Stimulated activated CD4-positive, alpha-beta T cell treated with anti-CD3 and anti-CD28 coated beads, Interleukin-4, amount 100 ng/mL, for 1 hour (primary cell): ENCODE results near the gene BOLL.
A peak's percentile ranks its signal among the peaks of the same experiment; 100 is the strongest.
"Not testable (repeated sequence)": the region's sequence is repeated elsewhere in the genome, so short reads cannot be mapped to it uniquely, and the experiment has no call there.

Source experiments
- DNase-seq: peaks from one replicate; pipeline ENCODE4 v3.0.0-alpha.2; 2020

The BOLL gene

GRCh38 chr2:197795277-197795676, 10.2 kb upstream of the BOLL start:
- DNase-seq = no peak

- DNase-seq = no peak
Measured at GRCh38 chr2:197793456-197793855, 8.3 kb upstream of the BOLL start.

DNA sequence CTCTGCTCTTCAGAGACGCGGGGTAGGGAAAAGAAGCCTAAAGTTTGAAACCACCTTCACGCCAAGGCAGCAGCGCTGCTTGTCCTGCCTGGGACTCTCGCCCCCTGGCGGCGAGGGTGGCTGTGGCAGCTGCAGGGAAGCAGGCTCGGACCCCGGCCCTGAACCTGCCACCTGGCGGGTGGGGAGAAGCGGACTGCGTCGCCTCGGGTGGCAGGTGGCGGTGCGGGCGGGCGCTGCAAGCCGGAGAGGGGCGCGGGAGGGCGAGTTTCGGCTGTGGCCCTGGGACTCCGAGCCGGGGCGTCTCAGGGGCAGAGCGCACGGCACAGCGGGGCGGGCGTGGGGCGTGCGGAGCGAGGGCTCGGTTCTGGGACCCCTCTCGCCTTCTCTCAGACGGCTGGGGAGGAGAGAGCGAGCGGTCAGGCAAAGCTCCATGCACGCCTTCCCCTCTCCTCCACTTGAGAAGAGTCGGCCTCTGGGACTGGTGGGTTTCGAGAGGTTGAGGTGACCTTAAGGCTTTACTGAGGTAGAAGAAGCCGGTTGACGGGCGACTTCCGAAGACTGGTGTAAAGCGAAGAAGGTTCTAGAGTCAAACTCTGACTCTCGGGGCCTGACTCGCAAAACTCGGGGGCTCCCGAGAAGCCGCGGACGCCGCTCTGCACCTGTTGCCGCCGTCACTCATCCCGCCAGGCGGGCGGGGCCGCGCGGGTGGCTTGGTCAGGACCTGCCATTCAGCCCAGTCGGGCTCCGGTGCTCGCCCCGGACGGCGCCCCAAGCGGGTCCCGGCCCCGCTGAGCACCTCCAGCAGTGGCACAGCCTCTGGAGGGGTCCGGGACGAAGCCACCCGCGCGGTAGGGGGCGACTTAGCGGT, 1.1 kb upstream of the BOLL start:
- DNase-seq = peak; percentile 67

- no peak for DNase-seq
Measured at GRCh38 chr2:197782126-197782525, 3.0 kb downstream of the BOLL start.

DNA sequence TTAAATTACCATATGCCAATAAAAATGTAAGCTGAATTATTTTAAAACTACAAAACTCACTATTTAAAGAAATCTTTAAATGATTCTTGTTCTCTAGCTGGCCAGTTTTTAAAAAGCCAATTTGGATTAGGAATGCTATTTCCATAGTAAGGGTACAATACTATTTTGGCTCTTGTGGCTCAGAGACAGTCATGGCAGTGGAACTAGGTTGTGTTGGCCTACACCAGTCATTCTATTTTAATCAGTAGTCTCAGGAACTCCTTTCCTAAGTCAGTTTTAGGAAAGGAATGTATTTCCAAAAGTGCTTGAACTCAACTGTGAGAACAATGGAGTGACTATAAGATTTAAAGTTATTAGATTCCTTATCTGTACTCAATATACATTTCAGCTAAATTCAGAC, 5.9 kb downstream of the BOLL start:
- DNase-seq = no peak

GRCh38 chr2:197777823-197778407, 7.2 kb downstream of the BOLL start:
- no peak for DNase-seq

GRCh38 chr2:197760293-197760657, 24.8 kb downstream of the BOLL start:
- DNase-seq = no peak

DNA sequence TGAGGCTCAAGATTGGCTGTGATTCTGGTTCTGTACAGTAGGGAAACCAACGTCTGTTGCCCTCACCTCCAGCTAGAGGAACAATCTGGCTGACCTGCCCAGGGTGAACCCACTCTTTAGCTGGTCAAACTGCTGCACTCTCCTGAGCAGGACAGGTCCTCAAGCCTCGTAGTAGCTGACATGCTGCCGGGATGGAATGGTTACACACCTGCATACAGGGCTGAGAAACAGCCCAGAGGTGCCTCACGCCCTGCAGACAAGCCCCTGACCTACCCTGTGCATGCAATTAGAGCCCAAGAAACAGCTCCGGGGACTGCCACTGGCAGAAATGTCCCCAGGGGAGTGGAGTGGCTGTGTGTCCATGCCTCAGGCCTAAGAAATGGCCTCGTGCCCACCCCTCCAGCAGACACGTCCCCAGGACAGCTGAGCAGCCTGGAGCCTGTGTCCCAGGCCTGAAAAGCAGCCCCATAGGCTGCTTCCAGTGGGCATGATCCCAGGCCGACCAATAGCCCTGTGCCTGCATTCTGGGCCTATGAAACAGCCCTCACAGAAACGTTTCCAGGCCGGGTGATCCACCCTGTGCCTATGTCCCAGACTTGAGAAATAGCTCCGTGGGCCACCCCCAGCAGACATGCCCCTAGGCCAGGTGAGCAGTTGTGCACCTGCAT, 25.4 kb downstream of the BOLL start:
- no peak for DNase-seq

DNA sequence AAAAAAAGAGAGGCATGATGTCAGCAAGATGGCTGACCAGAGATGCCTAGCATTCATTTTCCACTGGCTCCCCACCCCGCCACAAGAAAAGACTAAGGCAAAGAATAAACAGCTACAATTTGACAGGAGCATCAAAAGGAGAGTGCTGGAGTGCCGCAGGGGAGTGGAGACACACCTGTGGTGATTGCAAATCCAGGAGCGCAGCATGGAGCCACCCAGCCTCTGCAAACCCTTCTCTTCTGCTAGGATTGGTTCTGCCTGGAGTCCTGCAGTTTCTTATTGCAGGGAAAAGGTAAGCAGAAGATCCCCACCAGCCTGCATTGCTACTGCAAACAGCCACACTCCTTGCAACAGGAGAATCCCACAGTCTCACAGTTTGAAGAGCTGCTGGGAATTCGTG, 26.1 kb downstream of the BOLL start:
- no peak for DNase-seq

- DNase-seq = no peak
Measured at GRCh38 chr2:197740200-197740599, 44.9 kb downstream of the BOLL start.

- not testable (repeated sequence) for DNase-seq
Measured at GRCh38 chr2:197728555-197729544, 56.3 kb downstream of the BOLL start.

GRCh38 chr2:197727011-197727410, 58.1 kb downstream of the BOLL start:
- no peak for DNase-seq

- DNase-seq = no peak
Measured at GRCh38 chr2:197717863-197718262, 67.3 kb downstream of the BOLL start.

DNA sequence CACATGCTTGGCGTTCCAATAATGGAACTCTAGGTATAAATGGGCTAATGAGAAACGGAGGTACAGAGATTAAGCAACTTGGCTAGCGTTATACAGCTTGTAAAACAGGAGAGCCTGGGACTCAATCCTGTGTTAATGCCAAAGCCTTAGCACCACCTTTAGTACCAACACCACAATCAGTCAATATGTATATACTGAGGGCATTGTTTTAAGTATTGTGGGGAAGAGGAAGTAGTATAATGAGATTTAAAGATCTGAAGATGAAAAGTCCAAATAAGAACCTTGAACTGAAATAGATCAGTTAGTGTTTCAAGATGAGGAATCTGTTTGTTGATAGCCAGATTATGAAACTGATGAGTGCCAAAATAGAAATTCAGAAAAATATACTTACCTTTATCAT, 71.8 kb downstream of the BOLL start:
- no peak for DNase-seq

GRCh38 chr2:197711578-197711977, 73.5 kb downstream of the BOLL start:
- DNase-seq = no peak

DNA sequence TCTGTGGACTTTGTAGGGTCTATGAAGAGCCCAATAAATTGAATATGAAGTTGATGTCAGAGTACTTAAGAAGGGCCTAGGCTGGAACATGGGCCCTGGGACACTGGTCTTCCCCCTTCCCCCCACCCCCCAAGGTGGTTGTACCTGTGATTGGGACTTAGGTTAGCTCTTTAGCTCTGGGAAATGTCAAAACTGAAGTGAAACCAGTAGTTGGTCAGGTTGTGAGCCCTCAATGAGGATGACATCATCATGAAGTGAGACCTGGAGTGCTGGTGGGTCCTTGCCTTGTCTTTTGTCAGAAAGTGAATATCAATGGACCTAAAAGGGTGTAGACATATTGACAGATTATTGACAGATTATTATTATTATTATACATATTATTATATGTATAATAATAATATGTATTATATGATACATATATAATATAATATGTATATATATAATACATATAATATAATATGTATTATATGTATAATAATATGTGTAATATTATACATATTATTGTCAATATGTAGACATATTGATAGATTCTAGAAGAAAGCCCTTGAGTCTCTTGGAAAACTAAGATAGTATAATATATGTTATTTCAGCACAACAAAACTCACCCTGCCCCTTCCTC, 74.6 kb downstream of the BOLL start:
- no peak for DNase-seq

DNA sequence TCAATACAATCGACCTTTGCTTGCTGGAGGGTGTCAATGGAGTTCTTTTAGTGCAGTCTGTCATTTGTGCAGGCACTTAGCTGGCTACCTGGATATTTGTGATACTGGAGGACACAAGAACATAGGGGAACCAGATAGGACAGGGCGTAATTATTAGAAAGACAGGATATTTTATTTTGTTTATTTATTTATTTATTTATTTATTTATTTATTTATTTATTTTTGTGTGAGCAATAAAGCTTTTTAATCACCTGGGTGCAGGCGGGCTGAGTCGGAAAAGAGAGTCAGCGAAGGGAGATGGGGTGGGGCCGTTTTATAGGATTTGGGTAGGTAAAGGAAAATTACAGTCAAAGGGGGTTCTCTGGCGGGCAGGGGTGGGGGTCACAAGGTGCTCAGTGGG, 76.0 kb downstream of the BOLL start:
- not testable (repeated sequence) for DNase-seq

GRCh38 chr2:197708331-197708730, 76.8 kb downstream of the BOLL start:
- no peak for DNase-seq

DNA sequence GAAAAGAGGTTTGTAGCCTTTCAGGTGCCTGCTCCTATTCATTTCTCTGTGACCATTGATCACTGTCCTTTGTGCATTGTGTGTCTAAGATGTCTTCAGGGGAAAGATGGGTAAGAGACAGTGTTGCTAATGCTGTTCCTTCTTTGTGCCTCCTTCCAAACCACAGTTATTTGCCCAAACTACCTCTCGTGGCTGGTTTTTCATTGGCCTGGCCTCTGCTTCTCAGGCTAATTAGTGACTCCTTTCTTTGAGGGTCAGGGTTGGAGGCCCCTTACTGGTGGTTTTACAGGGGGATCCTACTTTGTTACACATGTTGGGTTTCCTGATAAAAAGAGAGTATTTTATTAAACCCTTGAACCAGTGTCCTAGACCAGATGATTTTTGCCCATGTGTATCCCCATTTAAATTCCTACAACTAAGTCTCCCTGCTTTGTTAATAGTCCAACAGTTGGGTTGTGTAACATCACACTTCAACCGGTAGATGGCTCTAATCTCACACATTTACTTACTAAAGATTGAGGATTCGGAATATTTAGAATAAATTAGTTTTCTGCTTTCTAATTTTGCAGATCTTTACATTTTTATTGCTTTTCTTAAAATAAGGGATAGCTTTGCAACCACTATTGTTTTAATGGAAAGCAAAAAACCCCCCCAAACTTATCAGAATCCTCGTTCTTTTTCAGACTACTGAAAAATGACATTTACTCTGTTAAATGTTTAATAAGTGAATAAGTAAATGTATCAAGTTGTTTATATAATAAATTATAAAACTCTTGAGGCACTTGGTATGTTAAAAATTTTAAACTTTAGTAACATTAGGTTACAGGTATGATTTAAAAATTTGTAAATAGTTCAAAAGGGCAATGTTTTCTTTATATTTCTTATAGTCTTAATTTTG, 77.6 kb downstream of the BOLL start:
- DNase-seq = no peak

- no peak for DNase-seq
Measured at GRCh38 chr2:197706839-197707207, 78.3 kb downstream of the BOLL start.
